NT2/D1 (cell line): ENCODE data around the gene RABL2A.

ENCODE experiments used
- SUZ12 ChIP-seq: IDR thresholded peaks from 2 replicates; pipeline ENCODE4 v1.6.1; 2011; ENCODE audit not compliant: insufficient read length, insufficient read depth; ENCODE audit errors: extremely low read depth
- YY1 ChIP-seq: IDR thresholded peaks from 2 replicates; pipeline ENCODE4 v1.6.1; 2011; ENCODE audit not compliant: insufficient read length, insufficient read depth
- ZNF274 ChIP-seq: IDR thresholded peaks from 2 replicates; pipeline ENCODE4 v1.6.1; 2011; ENCODE audit warnings: mild to moderate bottlenecking, low read depth, low read length

DNA sequence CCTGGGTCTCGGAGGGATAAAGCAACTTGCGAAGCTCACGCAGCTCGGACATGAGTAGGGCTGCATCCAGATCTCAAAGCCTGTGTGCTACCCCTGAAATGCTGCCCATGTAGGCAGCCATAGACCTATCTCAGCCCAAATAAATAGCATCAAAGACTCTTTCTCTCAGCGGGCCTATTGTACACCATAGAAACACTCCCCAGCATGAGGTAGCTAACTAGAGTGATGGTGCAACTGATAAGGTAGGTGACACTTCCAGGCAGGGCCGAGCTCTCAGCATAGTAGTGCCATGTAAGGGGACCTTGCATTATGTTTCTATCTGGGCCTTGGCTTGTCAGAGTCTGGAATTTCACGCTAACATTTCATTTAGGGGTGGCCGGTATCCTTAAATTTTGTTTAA, 52.4 kb downstream of the RABL2A start:
- TF ChIP-seq ZNF274 (no peak), SUZ12 (no peak), YY1 (no peak)
